Panc1 (cell line): ENCODE measurements around the gene RBMS3. TPM values are rescaled to one million over a fixed set of nuclear protein-coding genes. Genes with fewer than 3 reads are reported as not detected.

Experiments
- ATAC-seq: fragments of 200-7000 bp; cut with Tn5 transposase; 2 replicates; pipeline ENCODE4 v1.9.1; 2020; ENCODE audit warnings: mild to moderate bottlenecking, moderate library complexity
- BruUV-seq: library from RNA; stranded (reverse); fragments of 400-500 nt; replicated peaks from 2 replicates; lab custom pipeline; 2021; lab: Mats Ljungman, UMichigan
- CTCF ChIA-PET: fragments of 300-600 bp; sonication (Branson Sonifier 250); formaldehyde crosslinking; loops from one replicate; lab custom pipeline; 2022; ENCODE audit warnings: antibody characterized with exemption; lab: Charles Lee
- POLR2A ChIA-PET: fragments of 300-600 bp; sonication (Branson Sonifier 250); formaldehyde crosslinking; loops from one replicate; lab custom pipeline; 2022; ENCODE audit warnings: antibody characterized with exemption; lab: Charles Lee
- DNase-seq: peaks from one replicate; pipeline ENCODE4 v3.0.0-alpha.2; 2010; ENCODE audit warnings: low read depth, low spot score
- H3K27ac ChIP-seq: 2 replicates; pipeline ENCODE4 v1.5.1; 2011; ENCODE audit warnings: mild to moderate bottlenecking, low read length, inconsistent platforms
- H3K27me3 ChIP-seq: fragments of 200-500 bp; sonication (Bioruptor generic); 2 replicates; pipeline ENCODE4 v1.6.0; 2014; ENCODE audit warnings: low read length, inconsistent platforms; ENCODE audit not compliant: control insufficient read depth, insufficient read depth
- H3K36me3 ChIP-seq: fragments of 200-500 bp; sonication (Bioruptor generic); 2 replicates; pipeline ENCODE4 v1.5.1; 2014; ENCODE audit warnings: inconsistent platforms, mild to moderate bottlenecking, low read length, moderate library complexity; ENCODE audit not compliant: control insufficient read depth, insufficient read depth
- H3K4me1 ChIP-seq: 2 replicates; pipeline ENCODE4 v1.5.1; 2011; ENCODE audit warnings: inconsistent platforms, mild to moderate bottlenecking, low read length, moderate library complexity; ENCODE audit not compliant: control insufficient read depth, insufficient read depth
- H3K4me3 ChIP-seq, 2 experiments: 2 replicates each; pipeline ENCODE4 v1.5.1; 2011 to 2012; ENCODE audit warnings: low read depth in 2 of 2, low read length in 2 of 2, mild to moderate bottlenecking in 2 of 2, inconsistent platforms in 1 of 2, moderate library complexity in 1 of 2
- H3K9me3 ChIP-seq: fragments of 200-500 bp; sonication (Bioruptor generic); 2 replicates; pipeline ENCODE4 v1.5.1; 2014; ENCODE audit warnings: low read depth, mild to moderate bottlenecking, inconsistent platforms, low read length, moderate library complexity; ENCODE audit not compliant: control insufficient read depth, insufficient read depth
- CTCF ChIP-seq: fragments of 450-650 bp; IDR thresholded peaks from 2 replicates; pipeline ENCODE4 v1.5.1; 2017; ENCODE audit warnings: mild to moderate bottlenecking
- POLR2AphosphoS5 ChIP-seq: IDR thresholded peaks from 2 replicates; pipeline ENCODE4 v1.6.1; 2012; ENCODE audit warnings: mild to moderate bottlenecking, low read depth, low read length, moderate library complexity
- REST ChIP-seq, 2 experiments: IDR thresholded peaks; 2 replicates each; pipeline ENCODE4 v1.6.1; 2011 to 2012; ENCODE audit warnings: low read depth in 2 of 2, control low read depth in 1 of 2, low read length in 1 of 2, mild to moderate bottlenecking in 1 of 2, moderate library complexity in 1 of 2; ENCODE audit not compliant: insufficient read depth in 1 of 2
- SIN3A ChIP-seq: IDR thresholded peaks from 2 replicates; pipeline ENCODE4 v1.6.1; 2012; ENCODE audit warnings: low read depth, mild to moderate bottlenecking, low read length, moderate library complexity, borderline replicate concordance; ENCODE audit not compliant: insufficient read depth
- TCF7L2 ChIP-seq: IDR thresholded peaks from 2 replicates; pipeline ENCODE4 v1.6.1; 2011; ENCODE audit warnings: mild to moderate bottlenecking, low read depth, low read length, inconsistent platforms
- in situ Hi-C: cut with HindIII; loops from 2 replicates; pipeline ENCODE4 v1.10.0; 2016; ENCODE audit warnings: low sequenced_read_pairs, low pct_unique_long_range_greater_than_20kb
- intact Hi-C: fragments of 100-400 bp; cut with micrococcal nuclease; formaldehyde crosslinking; loops from one replicate; pipeline ENCODE4 v1.10.0; 2022; ENCODE audit not compliant: unreplicated experiment
- total RNA-seq: library from RNA; stranded (reverse); gene quantifications from one replicate; pipeline ENCODE4 v1.2.1, GENCODE V29; 2021; ENCODE audit not compliant: unreplicated experiment

Gene RBMS3
- total RNA-seq, 1 experiment from 2014 or later, result 1.1 TPM

- intact Hi-C loops, result no loop called here
- ATAC-seq (no peak), DNase-seq (no peak)
- H3K9me3 ChIP-seq, result no peaks in the 10 kb centered on the region
- no peak overlapping the region for H3K27ac ChIP-seq
- H3K4me3 ChIP-seq, result no peak overlapping the region
- H3K36me3 ChIP-seq, result no peaks in the 10 kb centered on the region
- in situ Hi-C loops, result no loop called here
- ChIA-PET CTCF (no interaction called here), POLR2A (no interaction called here)
- H3K27me3 ChIP-seq, result no peaks in the 10 kb centered on the region
- H3K4me1 ChIP-seq, result no peaks in the 10 kb centered on the region
- TF ChIP-seq TCF7L2 (no peak), SIN3A (no peak)
- BruUV-seq, result no TSS peak
Observed at GRCh38 chr3:29538610-29538958, 257.7 kb downstream of the RBMS3 start.

GRCh38 chr3:29540544-29540943 lies 259.7 kb downstream of the RBMS3 start:
- no peaks in the 10 kb centered on the region for H3K36me3 ChIP-seq
- BruUV-seq, result no TSS peak
- no peak overlapping the region for H3K27ac ChIP-seq
- intact Hi-C loops, result no loop called here
- H3K27me3 ChIP-seq, result no peaks in the 10 kb centered on the region
- no peak overlapping the region for H3K4me3 ChIP-seq
- in situ Hi-C loops, result no loop called here
- no peaks in the 10 kb centered on the region for H3K4me1 ChIP-seq
- no peak for DNase-seq
- ChIA-PET POLR2A (no interaction called here), CTCF (no interaction called here)
- no peaks in the 10 kb centered on the region for H3K9me3 ChIP-seq
- no peak for TF ChIP-seq SIN3A
- no peak for TF ChIP-seq REST (IDR thresholded peaks at IDR 0.05; ENCODE audit: insufficient read depth in 1 of 2, low read depth in 2 of 2, low read length in 1 of 2)
- TF ChIP-seq CTCF, result no peak
- TF ChIP-seq TCF7L2, result no peak
- no peak for TF ChIP-seq POLR2AphosphoS5
- ATAC-seq, result no peak

GRCh38 chr3:29544701-29545363 lies 264.0 kb downstream of the RBMS3 start:
- Histone ChIP-seq H3K36me3 (no peaks in the 10 kb centered on the region), H3K9me3 (no peaks in the 10 kb centered on the region), H3K4me3 (no peak overlapping the region), H3K27ac (no peak overlapping the region), H3K27me3 (no peaks in the 10 kb centered on the region), H3K4me1 (no peaks in the 10 kb centered on the region)
- in situ Hi-C loops, result no loop called here
- no peak for ATAC-seq
- intact Hi-C loops, result no loop called here
- BruUV-seq, result no TSS peak
- TF ChIP-seq CTCF (no peak), TCF7L2 (no peak), SIN3A (no peak)
- DNase-seq, result no peak
- ChIA-PET CTCF (no interaction called here), POLR2A (no interaction called here)
